Myocyte (in vitro differentiated cells): ENCODE measurements around the gene DNAJB4. TPM values are rescaled to one million over a fixed set of nuclear protein-coding genes. Genes with fewer than 3 reads are reported as not detected.

Source experiments
- DNase-seq: peaks from one replicate; pipeline ENCODE4 v3.0.0-alpha.2; 2012; ENCODE audit warnings: low read depth
- total RNA-seq: library from RNA; depleted of rRNA; stranded (reverse); fragments of >200 nt; gene quantifications from 2 replicates; pipeline ENCODE4 v1.2.3, GENCODE V29; 2014

The DNAJB4 gene
- total RNA-seq, 1 donor from 2014 or later = 223 TPM

GRCh38 chr1:78036450-78036849, 31.7 kb downstream of the DNAJB4 start:
- DNase-seq = no peak

GRCh38 chr1:78038071-78038470, 33.3 kb downstream of the DNAJB4 start:
- DNase-seq = no peak

- DNase-seq = peak; percentile 31
These were observed 33.8 kb downstream of the DNAJB4 start for GRCh38 chr1:78038491-78038939.

- DNase-seq = no peak
These were observed 35.8 kb downstream of the DNAJB4 start for GRCh38 chr1:78040484-78041089.

- DNase-seq = peak; percentile 67
These were observed 38.7 kb downstream of the DNAJB4 start for GRCh38 chr1:78043436-78043835.

- DNase-seq = no peak
These were observed 40.2 kb downstream of the DNAJB4 start for GRCh38 chr1:78044796-78045562.

GRCh38 chr1:78045563-78045925, 40.8 kb downstream of the DNAJB4 start:
- DNase-seq = no peak

GRCh38 chr1:78045926-78046778, 41.4 kb downstream of the DNAJB4 start, which contains the start of gene GIPC2:
Gene GIPC2 (plus strand): TSS chr1:78045966. CDS start chr1:78046095, 129 bp downstream.
- no peak for DNase-seq

GRCh38 chr1:78047106-78047505, 42.4 kb downstream of the DNAJB4 start:
- DNase-seq = no peak

- DNase-seq = no peak
These were observed 42.9 kb downstream of the DNAJB4 start for GRCh38 chr1:78047631-78048030.

GRCh38 chr1:78048446-78048845, 43.7 kb downstream of the DNAJB4 start:
- no peak for DNase-seq

GRCh38 chr1:78049396-78049795, 44.7 kb downstream of the DNAJB4 start:
- no peak for DNase-seq

- DNase-seq = no peak
These were observed 46.3 kb downstream of the DNAJB4 start for GRCh38 chr1:78051005-78051404.

- DNase-seq = no peak
These were observed 48.1 kb downstream of the DNAJB4 start for GRCh38 chr1:78052685-78053405.

GRCh38 chr1:78053498-78053897, 48.8 kb downstream of the DNAJB4 start:
- DNase-seq = no peak

GRCh38 chr1:78054559-78054958, 49.8 kb downstream of the DNAJB4 start:
- DNase-seq = peak; percentile 52

- DNase-seq = no peak
These were observed 50.2 kb downstream of the DNAJB4 start for GRCh38 chr1:78054972-78055371.

GRCh38 chr1:78055565-78056132, 50.9 kb downstream of the DNAJB4 start:
- no peak for DNase-seq

- DNase-seq = no peak
These were observed 53.9 kb downstream of the DNAJB4 start for GRCh38 chr1:78058670-78059069.

- peak; percentile 61 for DNase-seq
These were observed 56.3 kb downstream of the DNAJB4 start for GRCh38 chr1:78060857-78061563.
